HG03521 (cell line): Measurements from ENCODE around the gene RASA4B.
"Not testable (repeated sequence)": the region's sequence is repeated elsewhere in the genome, so short reads cannot be mapped to it uniquely, and the experiment has no call there.

Source experiments
- ATAC-seq: cut with Tn5 transposase; IDR thresholded peaks from one replicate; pipeline ENCODE4 v1.9.1; 2021; ENCODE audit warnings: mild to moderate bottlenecking, moderate library complexity; ENCODE audit not compliant: unreplicated experiment

Gene RASA4B

GRCh38 chr7:102517550-102518147 is at the start of gene RASA4B:
Gene RASA4B, minus strand, starts transcription at chr7:102517777. Its CDS starts 67 bp downstream, at chr7:102517710.
- peak; percentile 88 for ATAC-seq

- ATAC-seq = not testable (repeated sequence)
Measured at GRCh38 chr7:102550808-102551422, 33.3 kb upstream of the RASA4B start, which contains the start of gene SPDYE2. Gene SPDYE2, plus strand, starts transcription at chr7:102551226. Its CDS starts 2,030 bp downstream, at chr7:102553256.

GRCh38 chr7:102546353-102546752 is 28.8 kb upstream of the RASA4B start:
- peak; percentile 58 for ATAC-seq

GRCh38 chr7:102545288-102545687 is 27.7 kb upstream of the RASA4B start:
- not testable (repeated sequence) for ATAC-seq

- not testable (repeated sequence) for ATAC-seq
Measured at GRCh38 chr7:102544372-102544771, 26.8 kb upstream of the RASA4B start.

- not testable (repeated sequence) for ATAC-seq
Measured at GRCh38 chr7:102543596-102543995, 26.0 kb upstream of the RASA4B start, which contains the start of gene UPK3BL2. Gene UPK3BL2, minus strand, starts transcription at chr7:102543696. Its CDS starts 60 bp downstream, at chr7:102543636.

- not testable (repeated sequence) for ATAC-seq
Measured at GRCh38 chr7:102542771-102543170, 25.2 kb upstream of the RASA4B start.

- not testable (repeated sequence) for ATAC-seq
Measured at GRCh38 chr7:102542083-102542482, 24.5 kb upstream of the RASA4B start.

GRCh38 chr7:102540604-102541003 is 23.0 kb upstream of the RASA4B start:
- ATAC-seq = not testable (repeated sequence)

GRCh38 chr7:102535062-102535615 is 17.6 kb upstream of the RASA4B start:
- not testable (repeated sequence) for ATAC-seq

GRCh38 chr7:102532127-102532526 is 14.6 kb upstream of the RASA4B start:
- not testable (repeated sequence) for ATAC-seq

GRCh38 chr7:102531583-102531982 is 14.0 kb upstream of the RASA4B start:
- not testable (repeated sequence) for ATAC-seq

GRCh38 chr7:102527822-102528793 is 10.5 kb upstream of the RASA4B start:
- not testable (repeated sequence) for ATAC-seq

- not testable (repeated sequence) for ATAC-seq
Measured at GRCh38 chr7:102527182-102527581, 9.6 kb upstream of the RASA4B start.

- not testable (repeated sequence) for ATAC-seq
Measured at GRCh38 chr7:102524803-102525202, 7.2 kb upstream of the RASA4B start.

- not testable (repeated sequence) for ATAC-seq
Measured at GRCh38 chr7:102520797-102521196, 3.2 kb upstream of the RASA4B start.

GRCh38 chr7:102516951-102517350 is 626 bp downstream of the RASA4B start:
- not testable (repeated sequence) for ATAC-seq

- ATAC-seq = not testable (repeated sequence)
Measured at GRCh38 chr7:102515889-102516288, 1.7 kb downstream of the RASA4B start.

GRCh38 chr7:102514881-102515721 is 2.5 kb downstream of the RASA4B start:
- peak; percentile 51 for ATAC-seq
